DMS 273 treated with DMSO at 0.1 percent for 48 hours (cell line): ENCODE data around the gene ATP8A2.

ENCODE experiments used
- DNase-seq: peaks from one replicate; lab custom pipeline; 2025; lab: John Stamatoyannopoulos, UW

The ATP8A2 gene

DNA sequence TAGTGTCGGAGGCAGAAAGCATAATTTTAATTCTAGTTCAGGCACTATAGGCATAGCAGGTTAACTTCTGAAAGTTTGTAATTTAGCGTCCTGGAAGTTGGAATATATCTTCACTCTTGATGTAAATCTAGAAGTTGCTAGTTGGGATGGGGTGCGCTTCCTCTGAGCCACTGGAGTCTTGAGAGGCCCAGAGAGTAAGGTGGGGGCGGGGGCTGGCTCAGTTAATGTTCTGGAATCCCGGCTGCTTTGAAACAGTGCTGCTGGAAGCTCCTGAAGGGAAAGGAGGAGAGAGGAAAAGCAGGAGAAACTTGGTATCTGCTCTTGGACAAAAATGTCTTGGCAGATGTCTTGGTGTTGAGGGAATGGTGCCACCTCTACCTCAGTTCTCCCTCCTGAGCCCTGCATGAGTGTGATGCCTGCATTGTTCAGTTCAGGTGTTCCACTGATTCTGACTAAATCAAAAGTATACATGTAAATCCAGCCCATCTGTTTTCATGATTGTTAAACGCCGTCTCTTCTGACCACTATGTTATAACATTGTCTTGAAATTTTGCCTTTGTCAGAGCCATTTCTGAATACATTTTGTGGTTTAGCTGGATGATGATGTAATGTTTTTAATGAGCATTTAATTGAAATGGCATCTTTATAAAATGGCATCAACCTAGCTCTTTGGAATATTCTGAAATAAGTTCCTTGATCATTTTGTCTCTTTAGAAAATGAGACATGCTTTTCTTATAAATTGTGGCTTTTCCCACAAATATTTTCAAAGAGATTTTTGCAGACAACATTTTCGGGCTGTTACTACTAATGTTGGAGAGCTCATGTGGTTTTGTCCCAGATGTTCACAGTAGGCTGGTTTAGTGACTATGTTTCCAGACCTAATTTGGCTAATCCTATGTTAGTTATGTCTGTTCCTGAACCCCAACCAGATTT, 477.3 kb downstream of the ATP8A2 start:
- DNase-seq = no peak

DNA sequence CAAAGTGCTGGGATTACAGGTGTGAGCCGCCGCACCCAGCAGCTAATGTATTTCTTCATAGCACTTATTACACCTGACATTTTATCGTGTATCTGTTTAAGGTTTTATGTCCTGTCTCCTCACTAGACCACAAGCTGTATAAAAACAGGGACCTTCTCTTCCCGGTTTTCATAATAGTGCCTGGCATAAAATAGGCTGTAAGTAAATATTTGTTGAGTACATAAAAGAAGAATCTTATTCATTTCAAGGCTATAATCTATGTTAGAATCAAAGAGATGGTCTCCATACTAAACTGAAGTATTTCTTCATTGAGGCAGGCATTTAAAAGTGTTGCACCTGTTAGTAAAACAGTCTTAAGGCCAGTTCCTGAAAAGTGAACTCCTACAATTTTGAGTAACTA, 486.1 kb downstream of the ATP8A2 start:
- DNase-seq = no peak

DNA sequence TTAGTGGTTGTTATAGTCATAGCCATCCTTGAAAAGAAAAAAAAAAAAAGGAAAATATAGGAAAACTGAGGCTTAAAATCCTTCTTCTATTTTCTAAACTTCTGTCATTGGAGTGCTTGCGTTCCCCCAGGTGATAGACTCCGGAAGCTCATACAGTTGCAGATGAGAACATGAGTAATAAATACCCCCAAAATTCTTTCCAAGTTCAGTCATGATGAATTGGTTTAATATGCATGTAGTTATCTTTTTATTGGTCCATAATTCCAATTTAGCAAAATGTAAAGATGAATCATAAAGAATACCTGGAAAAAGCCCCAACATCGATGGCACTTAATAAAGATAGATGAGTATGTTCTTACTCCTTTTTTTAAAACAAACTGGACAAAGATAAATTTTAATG, 487.8 kb downstream of the ATP8A2 start:
- no peak for DNase-seq

DNA sequence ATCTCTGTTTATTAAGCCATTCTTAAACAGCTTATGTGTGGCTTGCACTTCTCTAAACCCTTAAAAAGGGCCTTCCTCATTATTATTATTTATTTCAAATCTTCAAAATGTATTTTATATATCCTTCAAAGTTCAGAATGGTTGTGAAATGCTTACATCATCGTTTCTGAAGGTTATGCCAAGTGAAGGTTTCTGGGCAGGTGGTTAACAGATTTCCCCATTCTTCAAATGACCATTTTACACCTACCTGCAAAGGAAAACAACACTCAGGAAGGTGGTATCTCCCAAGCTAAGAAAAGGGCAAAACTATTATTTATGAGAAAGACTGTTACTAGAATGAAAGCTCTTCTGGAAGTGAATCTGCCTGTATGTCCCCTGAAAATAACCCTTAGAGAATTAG, 488.5 kb downstream of the ATP8A2 start:
- no peak for DNase-seq

DNA sequence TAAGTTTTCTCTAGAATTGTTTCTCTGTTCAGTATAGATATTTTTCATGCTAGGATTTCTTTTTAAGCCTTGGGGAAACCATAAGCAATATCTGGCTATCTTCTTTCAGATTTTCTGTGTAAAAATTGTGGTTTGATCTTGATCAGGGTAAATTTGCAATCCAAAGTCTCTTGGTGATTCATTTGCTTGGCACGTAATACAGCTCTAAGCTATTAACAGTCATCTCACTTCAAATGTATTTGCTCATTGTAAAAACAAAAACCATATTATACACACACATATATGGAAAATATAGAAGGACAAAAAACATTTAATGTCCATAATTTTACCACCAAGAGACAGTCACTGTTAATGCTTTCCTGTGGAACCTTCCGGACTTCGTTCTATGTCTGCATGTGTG, 489.1 kb downstream of the ATP8A2 start:
- no peak for DNase-seq

DNA sequence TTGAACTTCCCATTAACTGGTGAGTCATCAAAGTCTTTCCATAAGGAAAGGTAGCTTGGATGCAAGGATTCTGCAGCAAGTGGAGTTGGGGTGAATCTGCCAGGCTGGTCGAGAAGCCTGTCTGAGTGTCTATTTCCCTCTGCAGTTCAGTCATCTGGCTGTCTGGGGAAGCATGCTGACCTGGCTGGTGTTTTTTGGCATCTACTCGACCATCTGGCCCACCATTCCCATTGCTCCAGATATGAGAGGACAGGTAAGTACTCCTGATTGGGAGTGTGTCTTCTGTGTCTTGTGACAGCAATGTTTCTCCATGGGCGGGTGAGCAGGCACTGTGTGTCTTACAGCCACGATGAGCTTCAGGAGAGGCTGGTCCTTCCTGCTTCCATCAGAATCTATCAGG, 490.4 kb downstream of the ATP8A2 start:
- no peak for DNase-seq

DNA sequence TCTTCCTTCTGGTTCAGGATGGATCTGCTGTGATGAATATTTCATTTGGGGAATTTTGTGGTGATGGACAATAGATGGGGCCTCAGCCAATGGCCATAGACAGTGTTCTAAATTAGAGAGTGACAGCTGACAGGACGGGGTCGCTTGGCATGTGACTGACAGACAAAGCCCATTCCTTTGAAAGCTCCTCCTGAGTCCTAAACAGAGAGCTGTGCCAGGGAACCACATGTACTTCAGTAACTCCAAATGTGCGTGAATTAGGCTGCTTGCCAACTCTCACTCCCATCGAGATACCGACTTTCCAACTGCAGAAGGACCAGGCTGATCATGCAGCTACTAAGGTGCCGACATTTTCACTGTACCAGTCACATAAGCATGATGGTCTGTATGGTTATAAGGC, 492.3 kb downstream of the ATP8A2 start:
- DNase-seq = no peak

DNA sequence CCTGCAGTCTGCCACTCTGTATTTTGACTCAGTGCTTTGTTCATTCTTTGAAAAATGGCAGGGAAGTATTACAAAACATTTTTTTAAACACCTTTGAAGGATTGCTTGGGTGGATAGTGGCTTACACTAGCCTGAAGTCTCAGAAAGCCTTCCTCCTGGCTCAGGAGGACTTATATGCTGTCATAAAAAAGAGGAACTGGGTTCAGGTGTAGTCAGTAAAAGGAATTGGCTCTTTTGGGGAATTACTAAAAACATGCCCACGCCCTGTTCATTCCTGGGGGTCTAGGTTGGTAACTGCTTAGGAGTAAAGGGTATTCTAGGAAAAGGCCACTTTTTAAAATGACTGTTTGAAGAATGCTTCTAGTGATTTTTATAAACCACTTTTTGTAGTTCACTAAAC, 493.2 kb downstream of the ATP8A2 start:
- DNase-seq = no peak

DNA sequence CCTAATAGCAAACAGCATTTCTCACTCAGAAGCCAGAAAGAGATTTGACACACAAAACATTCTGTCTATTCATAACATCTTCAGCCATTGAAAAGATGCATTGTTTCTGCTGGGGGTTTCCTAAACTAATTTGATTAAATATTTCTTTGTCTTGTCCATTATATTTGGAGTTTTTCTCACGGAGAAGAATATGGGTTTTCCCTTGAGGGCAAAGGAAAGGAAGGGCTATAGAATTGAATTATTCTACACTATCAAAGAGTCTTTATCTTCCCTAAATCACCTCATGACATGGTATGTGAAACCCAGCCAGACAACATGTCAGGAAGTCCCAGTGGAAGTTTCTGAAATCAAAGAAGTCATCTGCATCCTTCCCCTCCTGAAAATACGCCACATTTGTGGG, 493.6 kb downstream of the ATP8A2 start:
- DNase-seq = no peak

DNA sequence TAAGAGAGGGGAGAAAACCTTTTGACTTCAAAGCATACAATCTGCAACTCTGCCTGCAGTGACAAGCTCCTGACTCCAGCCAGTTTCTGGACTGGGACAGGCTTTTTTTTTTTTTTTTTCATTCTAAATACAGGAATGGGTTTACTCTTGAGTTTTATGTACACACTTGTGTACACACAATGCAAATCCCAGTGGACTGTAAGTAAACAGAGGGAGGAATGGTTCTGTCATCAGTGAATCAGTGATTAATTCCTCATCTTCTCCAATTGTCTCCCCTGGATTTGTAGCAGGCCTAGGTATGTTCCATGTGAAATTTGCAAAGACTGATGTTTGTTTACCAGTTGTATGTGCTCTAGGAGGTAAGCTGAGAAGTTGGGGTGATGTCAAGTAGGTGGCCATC, 495.3 kb downstream of the ATP8A2 start:
- DNase-seq = no peak

DNA sequence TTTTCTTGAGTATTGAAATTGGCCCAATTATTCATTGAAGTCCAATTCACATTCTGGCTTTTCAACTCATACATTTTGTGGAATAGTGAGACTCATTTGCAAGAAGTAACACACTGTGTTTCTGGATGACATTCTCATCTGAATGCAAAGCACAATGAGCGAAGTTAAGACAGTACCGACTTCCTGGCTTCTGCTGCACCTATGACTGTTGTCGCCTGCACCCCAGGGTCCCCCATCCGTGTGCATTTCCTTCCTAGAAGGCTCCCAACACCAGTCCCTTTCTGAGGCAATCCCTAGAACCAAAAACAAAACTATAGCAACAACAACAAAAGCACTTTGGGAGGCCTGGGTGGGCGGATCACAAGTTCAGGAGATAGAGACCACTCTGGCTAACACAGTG, 496.7 kb downstream of the ATP8A2 start:
- DNase-seq = no peak

DNA sequence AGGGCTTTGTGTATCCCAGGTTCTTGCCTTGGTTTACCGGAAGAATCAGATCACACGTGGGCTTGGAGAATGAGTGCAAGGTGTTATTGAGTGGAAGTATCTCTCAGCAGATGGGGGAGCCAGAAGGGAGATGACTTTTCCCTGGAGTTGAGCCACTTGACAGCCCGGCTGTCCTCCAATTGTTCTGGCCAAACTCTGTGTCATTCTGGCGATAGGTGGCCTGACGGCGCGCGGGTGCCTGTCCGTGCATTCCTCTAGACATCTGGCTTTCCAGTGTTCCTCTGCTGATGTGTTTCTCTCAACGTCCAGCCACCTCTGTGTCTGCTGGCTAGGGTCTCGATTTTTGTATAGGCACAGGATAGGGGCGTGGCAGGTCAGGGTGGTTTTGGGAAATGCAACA, 498.2 kb downstream of the ATP8A2 start:
- DNase-seq = no peak

DNA sequence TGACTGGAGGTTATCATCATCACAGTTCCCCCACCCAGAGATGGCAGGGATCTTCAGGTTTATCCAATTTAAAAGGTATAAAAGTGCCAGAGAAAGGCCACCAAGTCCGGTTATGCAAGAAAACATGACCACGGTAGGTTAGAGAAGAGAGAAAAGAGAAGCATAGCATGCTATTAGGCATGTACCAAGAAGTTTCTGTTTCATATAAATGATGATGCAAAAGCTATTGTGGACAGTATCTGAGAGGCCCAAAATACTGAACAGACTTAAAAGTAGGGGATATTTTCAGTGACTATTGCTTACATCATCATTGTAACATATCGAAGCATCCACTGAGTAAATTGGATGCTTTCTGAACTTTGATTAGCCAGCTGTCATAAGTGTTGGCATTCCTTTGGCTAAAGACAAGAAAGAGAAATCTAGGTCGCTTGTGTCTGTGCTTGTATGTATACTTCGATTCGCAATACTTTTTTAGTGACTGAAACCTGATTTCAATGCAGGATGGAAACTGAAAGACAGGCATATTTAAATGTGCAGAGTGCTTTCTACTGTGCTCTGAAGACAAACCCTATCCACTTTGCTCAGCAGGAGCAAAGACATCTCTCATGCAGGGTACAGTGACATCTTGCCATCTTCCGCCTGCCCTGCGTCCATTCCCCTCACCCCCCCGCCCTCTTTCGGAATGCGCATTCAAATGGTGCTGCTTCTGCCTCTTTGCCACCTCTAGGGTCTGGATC, 499.8 kb downstream of the ATP8A2 start:
- no peak for DNase-seq

DNA sequence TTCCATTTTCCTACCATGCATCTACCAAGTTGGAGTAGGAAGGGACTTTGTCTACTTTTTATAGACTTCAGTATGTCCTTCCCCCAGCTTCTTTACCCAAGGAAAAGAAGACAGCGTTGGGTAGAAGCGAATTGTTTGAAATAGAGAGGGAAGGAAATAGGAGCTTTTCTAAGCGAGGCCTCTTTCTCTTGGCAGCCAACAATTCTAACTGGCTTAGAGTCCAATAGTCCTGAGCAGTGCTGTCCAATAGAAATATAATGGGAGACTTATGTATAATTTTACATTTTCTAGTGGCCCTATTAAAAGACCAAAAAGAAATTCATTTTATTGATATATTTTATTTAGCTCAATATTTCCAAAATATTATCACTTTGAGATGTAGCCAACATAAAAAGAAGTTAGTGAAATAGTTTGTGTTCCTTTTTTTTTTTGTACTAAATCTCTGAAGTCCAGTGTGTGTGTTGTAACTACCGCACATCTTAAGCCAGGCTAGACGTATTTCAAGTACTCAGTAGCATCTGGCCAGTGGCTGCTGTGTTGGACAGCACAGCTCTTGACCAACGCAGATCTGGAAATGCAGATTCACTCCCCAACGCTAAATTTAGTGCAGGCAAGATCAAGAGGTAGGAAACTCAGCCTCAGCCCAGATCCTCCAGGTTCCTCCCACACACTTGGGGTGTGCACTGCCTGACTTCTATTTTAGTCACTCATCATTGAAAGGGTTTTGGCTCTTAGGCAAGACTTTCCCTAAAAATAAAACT, 500.9 kb downstream of the ATP8A2 start:
- DNase-seq = no peak

DNA sequence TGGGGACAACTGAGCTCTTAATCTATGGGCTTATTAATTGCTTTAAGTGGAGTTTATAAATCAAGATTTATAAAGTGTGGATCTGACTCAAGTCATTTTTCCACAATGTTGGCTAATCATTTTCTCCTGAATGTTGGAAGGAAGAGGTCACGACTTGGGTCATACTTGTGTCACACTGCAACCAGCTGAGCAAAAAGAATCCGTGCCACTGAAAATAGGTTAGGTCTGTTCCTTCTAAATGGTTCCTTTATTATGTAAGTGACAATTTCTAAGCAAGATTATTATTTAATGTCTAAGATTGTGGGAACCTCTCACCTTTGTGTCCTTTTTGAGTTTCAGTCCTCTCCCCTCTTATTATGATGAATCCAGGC, 501.5 kb downstream of the ATP8A2 start:
- no peak for DNase-seq

DNA sequence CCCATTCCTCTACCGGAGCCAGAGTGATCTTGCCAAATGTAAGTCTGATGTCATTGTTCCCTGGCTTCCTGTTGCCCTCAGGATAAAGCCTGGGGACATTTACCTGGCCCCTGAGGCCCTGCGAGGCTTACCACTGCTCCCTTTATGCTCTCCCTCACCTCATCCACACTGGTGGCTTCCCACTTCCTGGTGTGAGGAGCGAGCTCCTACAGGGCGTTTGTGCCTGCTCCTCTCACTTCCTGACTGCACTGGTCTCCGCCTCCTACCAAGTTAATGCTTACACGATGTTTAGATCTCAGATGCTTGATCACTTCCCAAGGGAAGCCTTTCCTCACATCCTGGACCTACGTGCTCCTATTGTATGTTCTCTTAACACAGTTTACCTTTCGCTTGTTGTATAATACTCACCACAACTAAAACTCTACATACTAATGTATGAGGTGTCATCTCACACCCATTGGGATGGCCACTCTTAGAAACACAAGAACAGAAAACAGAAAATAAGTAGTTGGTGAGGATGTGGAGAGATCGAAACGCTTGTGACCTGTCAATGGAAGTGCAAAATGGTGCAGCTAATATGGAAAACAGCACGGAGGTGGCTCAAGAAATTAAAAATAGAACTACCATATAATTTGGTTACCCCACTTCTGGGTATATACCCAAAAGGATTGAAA, 502.4 kb downstream of the ATP8A2 start:
- DNase-seq = no peak

DNA sequence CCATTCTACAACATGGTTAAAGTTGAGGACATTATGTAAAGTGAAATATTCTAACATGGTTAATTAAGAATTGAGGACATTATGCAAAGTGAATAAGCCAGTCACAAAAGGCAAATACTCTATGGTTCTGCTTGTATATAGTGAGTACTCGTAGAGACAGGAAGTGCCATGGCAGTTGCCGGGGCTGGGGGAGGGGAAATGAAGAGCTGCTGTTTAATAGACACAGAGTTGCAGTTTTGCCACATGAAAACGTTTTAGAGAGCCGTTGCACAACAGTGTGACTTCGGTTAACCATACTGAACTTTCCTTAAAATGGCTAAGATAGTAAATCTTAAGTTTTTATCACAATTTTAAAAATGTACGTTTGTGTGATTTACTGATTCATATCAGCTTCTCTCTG, 503.1 kb downstream of the ATP8A2 start:
- no peak for DNase-seq

DNA sequence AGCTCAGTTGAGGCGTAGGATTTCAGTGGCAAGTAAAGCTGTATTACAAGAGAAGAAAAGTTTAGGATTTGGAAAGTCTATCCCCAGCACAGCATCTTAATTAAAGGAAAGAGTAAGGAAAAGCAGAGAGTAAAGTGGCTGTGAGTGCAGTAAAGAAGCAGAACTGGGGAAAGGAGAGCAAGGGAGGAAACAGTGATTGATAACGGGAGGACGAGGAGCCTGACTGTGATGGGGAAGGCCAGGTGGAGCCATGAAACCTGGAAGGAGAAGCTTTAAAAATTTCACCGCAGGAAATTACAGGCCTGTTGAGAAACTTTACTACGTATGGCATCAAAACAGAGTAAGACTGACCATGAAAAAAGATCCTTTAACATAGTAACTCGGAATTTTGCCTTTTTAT, 504.5 kb downstream of the ATP8A2 start:
- no peak for DNase-seq

DNA sequence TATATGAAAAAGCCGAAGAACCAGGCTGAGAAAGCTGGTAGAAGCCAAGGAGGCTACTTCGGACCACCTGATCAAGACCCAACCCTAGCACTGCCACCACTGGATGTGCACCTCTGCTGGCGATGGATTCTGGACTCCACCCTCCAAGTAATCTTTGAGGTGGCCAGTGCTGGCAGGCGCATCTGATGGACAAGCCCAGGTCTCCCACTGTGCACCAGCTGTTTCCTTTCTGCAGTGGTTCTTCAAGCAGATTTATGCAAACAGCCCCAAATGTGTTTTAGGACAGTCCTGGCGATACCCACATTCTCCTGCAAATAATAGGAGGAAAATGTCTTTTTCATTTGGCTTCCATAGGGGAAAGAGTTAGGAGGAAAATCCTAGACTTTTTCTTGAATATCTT, 507.7 kb downstream of the ATP8A2 start:
- DNase-seq = no peak

DNA sequence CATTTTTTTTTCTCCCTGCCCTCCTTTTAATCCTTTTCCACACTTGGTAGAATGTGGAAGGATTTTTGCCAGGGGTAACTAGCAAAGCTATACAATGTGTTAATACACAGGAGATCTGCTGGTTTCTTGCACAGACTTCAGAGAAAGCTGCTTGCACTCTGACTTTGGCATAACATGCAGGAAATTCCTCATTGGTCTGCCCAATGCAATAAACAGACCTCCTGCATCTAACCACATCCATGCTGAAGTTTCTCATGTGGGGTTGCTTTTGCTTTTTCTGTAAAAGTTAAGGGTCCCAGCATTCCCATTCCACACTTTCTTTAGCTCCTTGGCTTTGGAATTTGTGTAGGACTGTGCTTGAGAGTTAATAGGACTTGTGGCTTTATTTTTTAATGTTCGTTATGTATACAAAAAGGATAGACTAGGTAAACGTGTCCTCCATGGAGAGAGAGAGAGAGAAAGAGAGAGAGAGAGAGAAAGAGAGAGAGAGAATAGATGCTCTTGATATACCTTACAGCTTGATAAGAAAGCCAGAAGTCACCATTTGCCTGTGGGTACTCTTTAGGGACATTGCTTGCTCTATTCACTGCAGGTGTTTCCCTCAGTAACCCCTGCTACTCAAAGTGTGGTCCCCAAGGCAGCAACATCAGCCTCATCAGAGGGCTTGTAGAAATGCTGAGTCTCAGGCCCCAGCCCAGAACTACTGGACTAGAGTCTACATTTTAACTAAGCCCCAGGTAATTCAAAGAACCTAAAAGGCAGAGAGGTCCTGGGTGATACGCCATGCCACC, 509.6 kb downstream of the ATP8A2 start:
- no peak for DNase-seq

DNA sequence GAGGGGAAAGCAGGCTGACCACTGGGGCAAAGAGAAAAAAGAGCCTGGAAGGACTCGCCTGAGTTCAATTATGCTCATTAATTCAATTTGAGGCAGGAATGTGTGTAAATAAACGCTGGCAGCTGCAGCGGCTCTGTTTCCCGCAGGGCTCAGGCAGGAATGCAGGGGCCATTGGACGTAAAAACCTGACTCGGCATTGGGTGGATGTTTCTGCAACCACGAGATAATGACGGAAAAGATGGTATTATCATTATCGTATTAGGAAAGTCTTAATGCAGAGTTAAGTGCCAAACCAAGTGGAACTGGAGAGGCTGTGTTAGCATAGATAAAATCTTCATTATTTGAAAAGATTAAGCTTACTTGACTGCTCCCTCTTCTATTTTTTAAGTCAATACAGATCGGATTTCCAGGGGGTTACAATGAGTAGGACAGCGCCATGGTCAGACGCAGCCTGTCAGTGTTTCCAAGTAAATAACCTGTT, 510.2 kb downstream of the ATP8A2 start:
- DNase-seq = no peak
